Measurements from ENCODE around the gene TPRG1.

DNA sequence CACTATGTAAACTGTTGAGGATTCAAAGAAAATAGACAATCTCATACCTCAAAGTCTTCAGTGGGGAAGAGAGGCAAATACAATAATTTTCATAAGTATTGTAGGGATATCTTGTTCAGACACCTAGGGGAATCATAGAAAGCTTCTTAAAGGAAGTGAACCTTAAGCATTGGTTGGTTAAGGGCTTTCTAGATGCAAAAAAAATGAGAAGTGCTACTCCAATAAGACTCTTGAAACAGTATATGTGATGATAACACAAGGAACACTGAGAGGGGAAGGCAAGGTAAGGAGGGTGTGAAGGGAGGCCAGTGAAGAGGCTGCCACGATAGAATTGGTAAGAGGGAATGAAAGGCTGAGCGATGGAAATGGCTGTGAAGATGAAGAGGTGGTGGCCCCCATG is 104.1 kb downstream of the TPRG1 start:
- no peak for TF ChIP-seq POLR2A (IDR thresholded peaks at IDR 0.05)
- TF ChIP-seq, protein P1, sequence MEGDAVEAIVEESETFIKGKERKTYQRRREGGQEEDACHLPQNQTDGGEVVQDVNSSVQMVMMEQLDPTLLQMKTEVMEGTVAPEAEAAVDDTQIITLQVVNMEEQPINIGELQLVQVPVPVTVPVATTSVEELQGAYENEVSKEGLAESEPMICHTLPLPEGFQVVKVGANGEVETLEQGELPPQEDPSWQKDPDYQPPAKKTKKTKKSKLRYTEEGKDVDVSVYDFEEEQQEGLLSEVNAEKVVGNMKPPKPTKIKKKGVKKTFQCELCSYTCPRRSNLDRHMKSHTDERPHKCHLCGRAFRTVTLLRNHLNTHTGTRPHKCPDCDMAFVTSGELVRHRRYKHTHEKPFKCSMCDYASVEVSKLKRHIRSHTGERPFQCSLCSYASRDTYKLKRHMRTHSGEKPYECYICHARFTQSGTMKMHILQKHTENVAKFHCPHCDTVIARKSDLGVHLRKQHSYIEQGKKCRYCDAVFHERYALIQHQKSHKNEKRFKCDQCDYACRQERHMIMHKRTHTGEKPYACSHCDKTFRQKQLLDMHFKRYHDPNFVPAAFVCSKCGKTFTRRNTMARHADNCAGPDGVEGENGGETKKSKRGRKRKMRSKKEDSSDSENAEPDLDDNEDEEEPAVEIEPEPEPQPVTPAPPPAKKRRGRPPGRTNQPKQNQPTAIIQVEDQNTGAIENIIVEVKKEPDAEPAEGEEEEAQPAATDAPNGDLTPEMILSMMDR (IDR thresholded peaks at IDR 0.05): no peak

Measured in vagina (tissue), 2 donors.